RWPE1 (cell line): Measurements from ENCODE around the gene PRRT1.
"Not testable (repeated sequence)": the region's sequence is repeated elsewhere in the genome, so short reads cannot be mapped to it uniquely, and the experiment has no call there.

Experiments used
- CTCF ChIA-PET: fragments of 350-600 bp; sonication (Branson Sonifier 250); formaldehyde crosslinking; extraction: SDS; loops from one replicate; lab custom pipeline; 2021; lab: Yijun Ruan, JAX
- POLR2A ChIA-PET: fragments of 400-600 bp; formaldehyde crosslinking; extraction: SDS; loops from one replicate; lab custom pipeline; 2020; ENCODE audit warnings: antibody characterized with exemption; ENCODE audit not compliant: low non-redundant PET; lab: Yijun Ruan, JAX
- DNase-seq: peaks from one replicate; pipeline ENCODE4 v3.0.0; 2012; ENCODE audit warnings: low spot score
- H3K27ac ChIP-seq: fragments of 450-650 bp; 2 replicates; pipeline ENCODE4 v1.5.1; 2017
- CTCF ChIP-seq: fragments of 450-650 bp; conservative IDR thresholded peaks from 2 replicates; pipeline ENCODE4 v1.5.1; 2017; ENCODE audit warnings: low read depth, mild to moderate bottlenecking

PRRT1 gene

DNA sequence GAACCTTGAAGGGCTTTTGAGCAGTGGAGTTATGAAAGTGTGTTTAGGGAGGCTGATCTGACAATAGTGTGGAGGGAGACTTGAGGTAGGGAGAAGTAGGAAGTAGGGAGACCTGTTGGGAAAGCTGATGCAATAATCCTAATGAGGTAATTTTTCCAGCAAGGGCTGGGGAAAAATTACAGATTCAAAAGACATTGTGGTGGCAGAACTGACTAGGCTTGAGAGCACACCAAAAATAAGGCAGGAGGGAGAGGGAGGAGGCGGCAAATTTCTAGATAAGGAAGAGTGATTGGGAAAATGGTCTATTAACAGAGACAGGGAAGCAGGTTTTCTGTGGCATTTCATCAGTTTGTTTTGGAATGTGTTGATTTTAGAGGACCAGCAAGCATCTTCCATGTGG lies 5.5 kb downstream of the PRRT1 start:
- TF ChIP-seq CTCF = no peak
- POLR2A ChIA-PET = no interaction called here
- no peak overlapping the region for H3K27ac ChIP-seq
- no peak for DNase-seq
- CTCF ChIA-PET = interaction anchor here (0.6 to 1.7 kb wide), 2 partner anchors 17 to 27 kb away, joined by 4 to 6 read pairs; no protein-coding TSS in a partner anchor

- CTCF ChIA-PET, POLR2A ChIA-PET, DNase-seq, H3K27ac ChIP-seq: not testable (repeated sequence)
Observed at GRCh38 chr6:32144238-32144637, 7.5 kb downstream of the PRRT1 start.

DNA sequence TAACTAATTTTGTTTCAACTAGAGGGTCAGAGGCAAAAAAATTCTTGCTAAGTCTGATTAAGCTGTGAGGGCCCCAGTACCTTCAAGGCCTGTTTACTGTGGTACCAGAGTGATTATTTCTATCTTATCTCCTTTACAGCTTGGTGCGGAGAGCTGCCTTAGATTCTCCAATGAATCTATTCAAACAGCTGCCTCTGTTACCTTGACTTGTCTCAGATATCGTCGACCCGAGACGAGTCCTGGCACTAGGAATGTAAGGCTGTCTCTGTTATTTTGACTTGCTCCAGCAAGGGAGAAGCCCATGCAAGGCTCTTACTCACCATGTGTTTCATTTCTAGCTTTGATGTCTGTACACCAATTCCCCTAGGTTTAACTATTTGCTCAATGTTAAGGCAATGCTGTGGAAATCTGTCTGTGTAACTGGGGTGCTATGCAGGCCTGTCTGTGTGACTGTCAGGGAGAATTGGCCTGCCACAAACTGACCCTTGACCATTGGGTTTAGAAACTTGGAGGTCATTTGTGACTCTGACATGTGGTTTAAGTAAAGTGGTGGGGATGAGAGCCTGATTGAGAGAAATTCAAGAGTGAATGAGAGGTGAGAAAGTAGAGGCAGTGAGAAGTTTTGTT lies 11.2 kb downstream of the PRRT1 start:
- no peak for TF ChIP-seq CTCF
- DNase-seq = no peak
- no peak overlapping the region for H3K27ac ChIP-seq
- ChIA-PET POLR2A (no interaction called here), CTCF (interaction anchor here (0.9 to 1.1 kb wide), 2 partner anchors 10 to 14 kb away, joined by 3 read pairs; no protein-coding TSS in a partner anchor)

DNA sequence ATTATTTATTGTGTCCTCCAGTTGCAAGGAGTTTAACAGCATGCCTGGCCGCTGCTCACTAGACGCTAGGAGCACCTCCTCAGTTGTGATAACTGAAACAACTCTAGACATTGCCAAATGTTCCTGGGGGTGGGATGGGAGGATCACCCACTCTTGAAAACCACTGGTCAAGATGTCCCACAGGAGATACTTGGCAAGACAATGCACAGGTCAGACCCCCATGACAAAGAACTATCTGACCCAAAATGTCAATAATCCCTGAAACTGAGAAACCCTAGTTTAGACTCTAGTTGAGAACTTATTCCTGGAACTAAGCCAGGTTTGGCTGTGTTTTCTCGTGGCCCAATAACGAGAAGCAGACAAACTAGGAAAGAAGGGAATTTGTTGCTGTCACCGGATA lies 12.1 kb downstream of the PRRT1 start:
- DNase-seq = no peak
- no peak for TF ChIP-seq CTCF
- CTCF ChIA-PET = no interaction called here
- POLR2A ChIA-PET = no interaction called here
- H3K27ac ChIP-seq = no peak overlapping the region

DNA sequence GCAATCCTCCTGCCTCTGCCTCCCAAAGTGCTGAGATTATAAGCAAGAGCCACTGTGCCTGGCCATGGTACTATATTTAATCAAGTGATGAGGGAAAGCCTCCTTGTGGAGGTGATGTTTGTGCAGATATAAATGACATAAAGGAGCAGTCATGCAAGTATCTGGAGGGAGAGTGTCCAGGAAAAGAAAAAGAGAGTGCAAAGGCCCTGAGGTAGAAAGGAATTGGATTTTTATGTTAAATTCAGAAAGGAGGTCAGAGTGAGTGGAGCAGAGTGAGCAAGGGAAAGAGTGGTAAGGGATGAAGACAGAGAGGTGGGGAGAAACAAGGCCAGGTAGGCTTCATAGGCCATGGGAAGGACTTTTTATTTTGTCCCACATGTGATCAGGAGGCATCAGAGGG lies 14.3 kb downstream of the PRRT1 start:
- no peak for DNase-seq
- CTCF ChIA-PET = no interaction called here
- POLR2A ChIA-PET = no interaction called here

DNA sequence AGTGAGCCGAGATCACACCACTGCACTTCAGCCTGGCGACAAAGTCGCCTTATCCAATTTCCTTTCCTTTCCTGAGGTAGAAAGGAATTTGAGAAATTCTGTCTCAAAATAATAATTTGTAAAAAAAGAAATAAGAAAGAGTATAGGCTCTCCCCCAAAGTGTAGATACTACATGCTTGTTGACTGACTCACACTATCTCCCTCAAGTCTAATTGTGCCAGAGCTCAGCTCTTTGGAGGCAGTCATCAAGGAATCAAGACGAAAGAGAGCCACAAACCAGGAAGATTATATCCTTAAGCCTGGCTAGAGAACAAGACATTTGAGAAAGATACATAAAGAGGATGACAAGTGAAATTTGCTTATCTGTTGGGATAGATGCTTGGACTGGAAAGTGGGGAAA lies 18.0 kb downstream of the PRRT1 start:
- no peak overlapping the region for H3K27ac ChIP-seq
- no peak for TF ChIP-seq CTCF
- no peak for DNase-seq
- CTCF ChIA-PET = no interaction called here
- POLR2A ChIA-PET = no interaction called here

More for the DNA sequence above, 14.3 kb downstream of the PRRT1 start:
- TF ChIP-seq CTCF = no peak
- H3K27ac ChIP-seq = no peak overlapping the region

DNA sequence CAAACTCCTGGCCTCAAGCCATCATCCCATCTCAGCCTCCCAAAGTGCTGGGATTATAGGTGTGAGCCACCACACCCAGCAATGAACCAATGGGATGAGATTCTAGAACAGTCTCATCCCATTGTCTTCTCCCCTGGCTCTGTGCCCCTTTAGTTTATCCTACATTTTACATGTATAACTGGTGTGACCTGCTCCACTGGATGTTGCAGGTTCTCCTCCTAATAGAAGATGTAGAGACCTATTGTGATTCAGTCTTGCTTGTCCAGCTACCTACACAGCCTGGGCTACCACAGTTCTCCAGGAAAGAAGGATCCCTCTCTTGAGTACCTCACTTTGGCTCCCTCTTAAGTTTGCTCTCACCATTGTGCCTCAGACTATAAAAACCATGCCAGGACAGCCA lies 19.6 kb downstream of the PRRT1 start:
- no peak for DNase-seq
- H3K27ac ChIP-seq = no peak overlapping the region
- TF ChIP-seq CTCF = no peak
- POLR2A ChIA-PET = no interaction called here
- CTCF ChIA-PET = interaction anchor here (0.7 kb wide), 1 partner anchor 19 kb away, joined by 4 read pairs; no protein-coding TSS in a partner anchor
